GM18951 (cell line): ENCODE data around the gene RBFOX1.

ENCODE experiments used
- POLR2A ChIP-seq: IDR thresholded peaks from 4 replicates; pipeline ENCODE4 v1.6.1; 2011; ENCODE audit warnings: mild to moderate bottlenecking; ENCODE audit not compliant: insufficient read length, insufficient read depth; ENCODE audit errors: extremely low read depth
- in situ Hi-C: fragments of 300-500 bp; cut with MboI; formaldehyde crosslinking; loops from one replicate; pipeline ENCODE4 v1.12.0; 2022; ENCODE audit warnings: low sequenced_read_pairs, mixed read lengths, inconsistent platforms; ENCODE audit not compliant: unreplicated experiment

RBFOX1 gene

DNA sequence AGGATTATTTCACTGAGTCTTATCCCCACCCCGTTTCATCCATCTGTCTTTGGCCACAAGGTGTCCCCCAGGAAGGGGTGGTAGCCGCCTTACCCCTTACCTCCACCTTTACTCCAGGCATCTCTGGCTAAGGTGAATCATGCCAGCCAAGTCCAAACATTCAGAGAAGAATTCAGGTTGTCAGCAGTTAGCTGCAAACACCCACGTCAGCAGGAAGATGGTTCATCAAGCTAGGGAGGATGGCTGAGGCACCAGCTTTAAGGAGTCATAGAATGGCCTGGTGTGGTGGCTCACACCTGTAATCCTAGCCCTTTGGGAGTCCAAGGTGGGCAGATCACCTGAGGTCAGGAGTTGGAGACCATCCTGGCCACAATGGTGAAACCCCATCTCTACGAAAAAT, 61.0 kb downstream of the RBFOX1 start:
- in situ Hi-C loops: no loop called here

DNA sequence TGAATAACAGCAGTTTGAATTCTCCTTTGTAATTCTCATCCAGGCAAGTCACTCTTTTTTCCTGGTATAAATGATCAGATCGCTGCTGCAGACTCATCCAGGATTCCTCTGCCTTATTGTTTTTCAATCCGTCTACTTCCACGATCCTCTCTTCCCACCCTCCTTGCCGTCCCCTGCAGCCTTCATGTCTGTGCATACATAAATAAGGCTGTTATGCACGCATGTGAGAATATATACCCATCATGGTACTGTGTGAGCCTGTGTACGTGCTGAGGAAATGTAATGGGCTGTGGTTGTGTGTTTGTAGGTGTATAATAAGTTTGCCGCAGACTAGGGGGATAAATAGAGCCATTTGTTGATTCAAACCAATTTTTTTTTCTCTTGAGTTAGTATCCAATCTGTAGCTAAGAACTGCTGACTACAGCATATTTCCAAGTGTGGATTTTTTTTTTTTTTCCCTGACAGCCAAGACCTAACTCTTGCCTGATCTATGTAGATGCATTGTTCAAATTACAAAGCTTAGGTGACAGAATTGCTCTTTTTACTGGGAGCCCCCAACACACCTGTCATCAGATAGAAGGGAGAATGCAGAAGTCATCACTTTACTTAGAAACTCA, 62.2 kb downstream of the RBFOX1 start:
- in situ Hi-C loops: no loop called here
- TF ChIP-seq POLR2A: no peak

More for the DNA sequence above, 61.0 kb downstream of the RBFOX1 start:
- TF ChIP-seq POLR2A: no peak

DNA sequence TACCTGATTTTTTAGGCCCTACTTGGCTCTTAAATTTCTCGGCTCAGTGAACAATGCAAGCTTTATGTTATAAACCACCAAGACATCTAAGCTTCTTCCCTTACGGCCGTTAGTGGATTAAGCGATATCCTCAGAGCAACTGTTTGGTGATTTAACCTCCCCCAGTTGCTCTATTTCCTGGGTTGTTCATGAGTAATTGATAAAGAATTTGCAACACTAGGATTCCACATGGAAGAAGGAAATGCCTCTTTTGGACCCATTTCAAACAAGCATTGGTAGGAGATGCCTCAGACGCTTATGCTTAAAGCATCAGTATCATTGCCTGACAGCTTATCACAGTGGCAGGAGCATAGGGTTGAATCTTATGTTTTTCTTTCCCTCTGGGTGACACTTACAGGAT, 65.3 kb downstream of the RBFOX1 start:
- in situ Hi-C loops: no loop called here
- TF ChIP-seq POLR2A: no peak

DNA sequence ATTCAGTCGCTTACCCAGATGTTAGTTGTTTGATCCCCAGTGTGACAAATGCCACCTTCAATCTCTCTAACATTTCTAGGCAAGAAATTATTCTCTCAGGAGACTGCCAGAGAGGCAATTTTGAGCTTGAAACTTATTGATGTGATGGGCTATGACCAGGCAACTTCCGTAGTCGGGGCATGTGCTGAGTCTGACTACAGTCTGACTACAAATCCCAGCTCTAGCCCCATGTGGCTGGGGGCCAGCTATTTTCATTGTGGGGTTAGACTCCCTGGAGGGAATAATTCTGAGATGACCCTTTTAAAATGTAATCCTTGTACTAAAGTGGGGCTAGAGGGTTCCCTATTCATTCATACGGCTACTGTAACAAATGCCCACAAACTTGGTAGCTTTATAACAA, 65.9 kb downstream of the RBFOX1 start:
- in situ Hi-C loops: no loop called here

DNA sequence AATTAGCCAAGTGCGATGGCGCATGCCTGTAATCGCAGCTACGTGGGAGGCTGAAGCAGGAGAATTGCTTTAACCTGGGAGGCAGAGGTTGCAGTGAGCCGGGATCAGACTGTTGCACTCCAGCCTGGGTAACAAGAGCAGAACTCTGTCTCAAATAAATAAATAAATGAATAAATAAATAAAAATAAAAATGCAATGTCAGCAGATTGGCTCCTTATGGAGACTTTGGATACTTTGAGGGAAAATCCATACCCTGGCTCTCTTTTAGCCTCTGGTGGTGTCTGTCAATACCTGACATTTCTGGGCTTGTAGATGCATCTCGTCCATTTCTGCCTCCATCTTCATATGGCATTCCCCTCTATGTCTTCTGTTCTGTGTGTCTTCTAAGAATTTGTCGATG, 66.7 kb downstream of the RBFOX1 start:
- in situ Hi-C loops: no loop called here
- TF ChIP-seq POLR2A: no peak

More for the DNA sequence above, 65.9 kb downstream of the RBFOX1 start:
- TF ChIP-seq POLR2A: no peak

DNA sequence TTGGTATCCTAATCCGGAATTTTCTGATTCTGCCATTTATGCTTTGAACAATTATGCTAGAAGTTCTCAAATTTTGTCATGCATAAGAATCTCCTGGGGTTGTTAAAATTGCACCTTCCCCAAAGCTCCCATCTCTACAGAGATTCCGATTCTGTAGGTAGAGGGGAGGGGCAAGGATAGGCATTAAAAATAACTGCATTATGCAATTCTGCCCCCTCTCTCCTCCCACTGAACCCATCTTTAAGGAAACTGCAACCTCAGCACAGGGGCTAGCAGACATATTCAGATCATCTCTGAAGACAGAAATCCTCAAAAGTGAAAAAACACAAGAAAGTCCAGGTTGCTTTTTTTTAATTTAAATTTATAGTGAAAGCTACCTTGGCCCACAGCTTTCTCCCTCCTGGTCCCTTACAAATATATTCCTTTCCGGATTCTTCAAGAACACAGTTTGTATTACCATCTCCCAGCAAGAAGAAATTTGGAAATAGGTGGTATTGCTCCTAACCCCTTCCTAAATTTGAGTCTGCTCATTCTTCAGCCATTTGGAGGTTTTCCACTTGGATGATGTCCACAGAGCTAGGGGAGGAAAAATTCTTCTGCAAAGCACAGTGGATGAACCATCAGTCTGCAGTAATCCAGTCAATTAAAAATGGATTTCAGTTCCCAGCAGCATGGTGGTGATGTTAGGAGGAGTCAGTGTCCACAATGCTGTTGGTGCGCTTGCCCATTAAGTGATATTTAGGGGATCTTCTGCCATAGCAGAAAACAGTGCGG, 67.7 kb downstream of the RBFOX1 start:
- in situ Hi-C loops: no loop called here
- TF ChIP-seq POLR2A: no peak

DNA sequence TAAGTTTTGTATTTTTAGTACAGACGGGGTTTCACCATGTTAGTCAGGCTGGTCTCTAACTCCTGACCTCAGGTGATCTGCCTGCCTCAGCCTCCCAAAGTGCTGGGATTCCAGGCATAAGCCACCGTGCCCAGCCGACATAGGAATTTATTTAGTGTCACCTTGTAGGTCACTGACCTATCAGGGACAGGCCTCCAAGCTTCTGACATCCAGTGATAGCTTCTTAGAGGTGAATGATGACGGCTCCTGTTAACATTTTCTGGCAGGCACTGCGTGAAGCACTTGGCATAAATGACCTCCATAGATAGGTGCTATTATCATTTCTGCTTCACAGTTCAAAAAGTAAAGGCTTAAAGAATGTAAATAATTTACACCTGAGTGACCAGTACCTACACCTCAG, 71.6 kb downstream of the RBFOX1 start:
- in situ Hi-C loops: no loop called here
- TF ChIP-seq POLR2A: no peak

DNA sequence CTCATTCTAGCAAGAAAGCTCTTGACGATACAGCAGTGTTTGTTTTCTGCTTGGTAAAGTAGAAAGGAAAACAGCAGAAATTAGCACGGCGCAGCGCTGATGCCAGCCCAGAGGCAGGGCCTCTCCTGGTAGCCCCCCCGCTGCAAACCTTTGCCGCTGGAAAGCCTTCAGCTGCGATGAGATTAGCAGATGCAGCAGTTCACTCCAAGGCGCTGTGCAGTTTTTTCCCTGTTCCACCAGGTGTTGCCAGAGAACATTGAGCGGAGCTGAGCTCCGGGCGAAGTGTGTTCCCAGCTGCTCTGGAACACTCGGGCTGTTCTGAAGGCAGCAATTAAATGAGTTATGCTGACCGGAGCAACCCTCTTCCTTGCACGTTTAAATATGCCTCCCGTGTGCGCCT, 72.5 kb downstream of the RBFOX1 start:
- TF ChIP-seq POLR2A: no peak
- in situ Hi-C loops: no loop called here

DNA sequence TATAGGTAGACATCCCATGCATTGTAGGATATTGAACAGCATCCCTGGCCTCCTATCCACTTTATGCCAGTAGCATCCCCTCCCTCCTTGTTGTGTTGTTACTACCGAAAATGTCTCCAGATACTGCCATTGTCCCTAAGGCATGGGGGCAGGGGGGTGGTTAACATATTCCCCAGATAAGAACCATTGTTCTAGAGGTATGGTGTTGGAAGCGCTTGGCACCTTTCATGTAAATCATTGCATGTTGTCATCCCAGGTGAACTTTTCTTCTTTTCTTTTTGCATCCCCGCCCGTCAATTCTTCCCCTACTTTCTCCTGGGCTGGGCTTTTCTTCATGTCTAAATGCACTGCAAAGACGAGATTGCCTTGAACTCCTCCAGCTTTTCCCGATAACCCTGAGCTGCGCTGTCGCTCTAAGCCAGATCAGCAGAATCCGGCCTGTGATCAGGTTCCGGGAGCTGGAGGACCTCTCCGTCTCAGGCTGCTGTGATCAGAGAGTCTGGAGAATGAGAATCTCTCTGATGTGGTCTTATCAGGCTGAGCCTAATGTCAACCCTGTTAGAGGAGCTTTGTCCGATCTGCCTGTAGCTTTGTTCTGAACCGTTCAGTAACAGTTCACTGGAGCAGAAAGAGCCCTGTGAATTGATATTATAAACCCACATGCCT, 76.2 kb downstream of the RBFOX1 start:
- TF ChIP-seq POLR2A: no peak
- in situ Hi-C loops: no loop called here

DNA sequence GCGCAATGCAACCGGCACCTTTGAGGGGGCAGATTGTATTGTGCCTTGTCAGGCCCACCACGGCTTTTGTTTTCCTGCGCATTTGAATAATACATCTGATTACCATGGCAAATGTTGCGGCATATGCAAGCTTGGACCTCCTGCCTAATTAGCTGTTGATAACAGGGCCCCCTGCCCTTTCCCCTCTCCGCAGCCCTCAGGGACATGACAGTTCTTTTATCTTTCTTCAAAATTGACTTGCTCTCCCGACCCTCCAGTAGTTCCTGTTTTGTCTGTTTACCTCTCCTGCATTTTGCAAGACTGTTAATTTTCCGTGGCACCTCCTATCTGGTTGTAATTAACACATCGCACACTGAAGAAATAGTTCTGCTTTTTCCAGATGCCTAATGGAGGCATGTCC, 86.8 kb downstream of the RBFOX1 start:
- TF ChIP-seq POLR2A: no peak
- in situ Hi-C loops: no loop called here

DNA sequence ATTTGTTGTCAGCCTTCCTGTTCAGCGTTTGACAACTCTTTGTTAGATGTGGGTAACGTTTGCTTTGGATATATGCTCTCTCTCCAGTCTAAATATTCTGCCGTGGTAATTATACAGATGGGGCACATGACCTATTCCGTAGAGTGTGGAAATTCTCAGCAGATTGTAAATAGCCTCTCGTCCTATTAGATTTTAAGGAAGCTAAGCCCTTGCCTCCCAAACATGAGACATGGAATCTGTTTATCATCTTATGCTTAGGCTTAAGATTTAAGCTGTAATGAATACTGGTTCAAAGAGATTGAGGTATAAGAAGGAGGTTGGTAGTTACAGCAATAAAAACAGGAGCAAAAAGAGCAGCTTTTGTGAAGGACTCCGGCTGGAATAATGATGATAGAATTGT, 87.4 kb downstream of the RBFOX1 start:
- no peak for TF ChIP-seq POLR2A
- in situ Hi-C loops: no loop called here

DNA sequence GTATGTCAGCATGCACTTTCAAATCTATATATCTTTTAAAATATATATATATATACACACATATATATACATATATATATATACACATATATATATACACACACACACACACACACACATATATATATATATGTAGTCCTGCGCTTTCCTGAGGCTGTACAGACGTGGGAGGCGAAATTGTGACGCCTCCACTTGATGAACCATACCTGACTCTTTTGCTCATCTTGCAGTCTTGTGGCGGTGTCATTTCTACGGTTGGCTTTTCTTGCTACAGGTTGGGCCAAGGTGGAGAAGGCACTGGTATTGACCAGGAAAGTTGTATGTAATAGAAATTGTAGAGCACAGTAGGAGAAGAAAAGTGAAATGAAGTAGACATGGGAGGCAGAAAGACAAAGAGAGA, 88.2 kb downstream of the RBFOX1 start:
- TF ChIP-seq POLR2A: no peak
- in situ Hi-C loops: no loop called here

DNA sequence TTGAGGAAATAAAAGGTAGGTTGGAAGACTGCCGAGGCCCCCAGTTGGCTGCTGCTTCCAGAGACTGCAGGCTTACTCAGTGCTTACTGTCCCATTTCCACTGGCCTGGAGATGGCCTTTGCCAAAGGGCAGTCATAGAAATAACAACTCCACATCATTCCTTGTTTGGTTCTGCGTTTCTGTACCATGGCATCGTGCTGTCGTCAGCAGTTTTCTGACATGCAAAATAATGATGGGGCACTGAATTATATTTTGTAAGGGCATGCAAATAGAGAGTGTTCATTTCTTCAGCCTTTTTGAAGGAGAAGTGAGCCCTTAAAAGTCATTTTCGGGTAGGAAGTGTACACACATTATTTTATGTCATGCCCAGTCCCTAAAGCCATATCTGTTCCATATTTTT, 88.9 kb downstream of the RBFOX1 start:
- in situ Hi-C loops: no loop called here
- TF ChIP-seq POLR2A: no peak
